ENCODE data around the gene HOXA3.

The HOXA3 gene

GRCh38 chr7:27091941-27092818 lies 60.2 kb downstream of the HOXA3 start:
- no peak for ATAC-seq
- TF ChIP-seq ZNF565 (CRISPR knock-in tag; conservative IDR thresholded peaks at IDR 0.05; ENCODE audit: low read depth) (no peak), RARB (CRISPR knock-in tag; IDR thresholded peaks at IDR 0.05) (no peak)

- TF ChIP-seq TSHZ2 (CRISPR knock-in tag; IDR thresholded peaks at IDR 0.05) (no peak), BACH2 (CRISPR knock-in tag; IDR thresholded peaks at IDR 0.05; ENCODE audit: borderline replicate concordance) (no peak), ZFP3 (CRISPR knock-in tag; IDR thresholded peaks at IDR 0.05) (no peak)
- no peak for ATAC-seq
Measured at GRCh38 chr7:27091105-27091504, 61.3 kb downstream of the HOXA3 start.

GRCh38 chr7:27088002-27088922 lies 64.1 kb downstream of the HOXA3 start:
- TF ChIP-seq ZFP30 (CRISPR knock-in tag; IDR thresholded peaks at IDR 0.05) (no peak), OSR1 (CRISPR knock-in tag; IDR thresholded peaks at IDR 0.05) (no peak), CREB5 (CRISPR knock-in tag; IDR thresholded peaks at IDR 0.05; ENCODE audit: low read depth) (no peak), CSDC2 (CRISPR knock-in tag; IDR thresholded peaks at IDR 0.05) (no peak), ZNF8 (CRISPR knock-in tag; IDR thresholded peaks at IDR 0.05) (no peak), TCF4 (CRISPR knock-in tag; IDR thresholded peaks at IDR 0.05; ENCODE audit: borderline replicate concordance) (no peak), GLIS3 (CRISPR knock-in tag; IDR thresholded peaks at IDR 0.05) (no peak), TSHZ2 (CRISPR knock-in tag; IDR thresholded peaks at IDR 0.05) (no peak), CSRNP3 (CRISPR knock-in tag; IDR thresholded peaks at IDR 0.05) (no peak), ISL1 (CRISPR knock-in tag; IDR thresholded peaks at IDR 0.05) (no peak)
- ATAC-seq, result no peak

- TF ChIP-seq CREB5 (CRISPR knock-in tag; IDR thresholded peaks at IDR 0.05; ENCODE audit: low read depth) (no peak), RARB (CRISPR knock-in tag; IDR thresholded peaks at IDR 0.05) (no peak), ZFP30 (CRISPR knock-in tag; IDR thresholded peaks at IDR 0.05) (no peak), PATZ1 (CRISPR knock-in tag; IDR thresholded peaks at IDR 0.05; ENCODE audit: borderline replicate concordance) (no peak), CSRNP3 (CRISPR knock-in tag; IDR thresholded peaks at IDR 0.05) (no peak)
- ATAC-seq, result no peak
Measured at GRCh38 chr7:27083646-27084045, 68.7 kb downstream of the HOXA3 start.
